ENCODE data around the gene TTC17.
"Not testable (repeated sequence)": the region's sequence is repeated elsewhere in the genome, so short reads cannot be mapped to it uniquely, and the experiment has no call there.

TTC17 gene

DNA sequence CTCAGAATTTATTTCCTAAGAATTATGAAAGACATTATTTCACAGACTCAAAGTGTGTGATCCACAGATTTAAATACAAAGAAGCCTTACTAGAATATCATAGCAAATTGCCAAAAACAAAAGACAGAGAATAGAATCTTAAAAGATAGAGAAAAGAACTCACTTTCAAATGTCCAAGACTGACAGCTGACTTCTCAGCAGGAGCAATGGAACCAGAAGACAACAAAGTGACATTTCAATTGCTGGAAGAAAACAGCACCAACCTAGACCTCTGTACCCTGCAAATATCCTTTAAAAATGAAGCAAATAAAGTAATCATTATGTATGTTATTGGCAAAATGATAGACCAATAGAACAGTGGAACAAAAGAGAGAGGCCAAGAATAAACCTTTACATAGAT lies 109.2 kb downstream of the TTC17 start:
- DNase-seq (ENCODE audit: low spot score), result no peak

DNA sequence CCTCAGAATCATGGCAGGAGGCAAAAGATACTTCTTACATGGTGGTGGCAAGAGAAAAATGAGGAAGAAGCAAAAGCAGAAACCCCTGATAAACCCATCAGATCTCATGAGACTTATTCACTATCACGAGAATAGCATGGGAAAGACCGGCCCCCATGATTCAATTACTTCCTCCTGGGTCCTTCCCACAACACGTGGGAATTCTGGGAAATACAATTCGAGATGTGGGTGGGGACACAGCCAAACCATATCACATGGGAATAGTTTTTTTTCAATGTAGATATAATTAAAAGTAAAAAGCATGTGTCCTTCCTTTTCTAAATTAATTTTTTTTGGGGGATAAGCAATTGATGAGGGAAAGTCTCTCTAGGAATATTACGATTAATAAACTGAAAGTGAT lies 118.8 kb downstream of the TTC17 start:
- not testable (repeated sequence) for DNase-seq (ENCODE audit: low spot score)

DNA sequence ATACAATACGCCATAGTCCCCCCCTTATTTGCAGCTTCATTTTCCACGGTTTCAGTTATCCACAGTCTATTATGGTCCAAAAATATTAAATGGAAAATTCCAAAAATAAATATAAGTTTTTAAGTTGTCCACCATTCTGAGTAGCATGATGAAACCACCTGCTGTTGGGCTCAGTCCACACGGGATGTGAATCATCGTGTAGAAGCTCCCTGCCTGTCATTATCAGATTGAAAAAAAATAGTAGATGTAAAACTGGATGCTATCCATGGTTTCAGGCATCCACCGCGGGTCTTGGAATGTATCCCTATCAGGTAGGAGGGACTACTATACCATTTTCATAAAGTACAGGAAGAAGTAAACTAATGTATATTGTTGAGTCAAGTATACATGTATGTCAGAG lies 127.4 kb downstream of the TTC17 start:
- DNase-seq (ENCODE audit: low spot score), result no peak

DNA sequence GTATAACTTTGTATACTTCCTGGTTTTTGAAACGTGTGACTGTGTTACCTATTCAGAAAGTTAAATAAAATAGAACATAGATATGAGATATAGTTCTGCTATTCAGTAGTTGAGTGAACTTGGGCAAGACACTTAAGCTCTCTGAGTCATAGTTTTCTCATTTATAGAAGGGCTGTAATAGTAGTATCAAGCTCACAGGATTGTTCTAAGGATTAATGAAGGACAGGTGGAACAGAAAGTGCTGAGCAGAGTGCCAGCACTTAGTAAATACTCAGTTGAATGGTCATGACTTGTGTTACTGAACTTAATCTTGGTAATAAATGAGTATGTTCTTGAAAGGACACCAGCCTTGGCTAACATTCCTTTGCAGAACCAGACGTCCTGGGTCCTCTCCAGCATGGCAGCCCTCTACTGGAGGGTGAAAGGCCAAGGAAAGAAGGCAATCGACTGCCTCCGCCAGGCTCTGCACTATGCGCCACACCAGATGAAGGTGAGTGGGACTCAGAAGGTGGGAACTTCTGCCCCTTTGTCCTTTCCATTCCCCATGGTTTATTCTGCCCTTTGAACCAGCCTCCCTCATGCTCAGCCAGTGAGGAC lies 131.2 kb downstream of the TTC17 start:
- DNase-seq (ENCODE audit: low spot score), result no peak

- no peak for DNase-seq (ENCODE audit: low spot score)
Observed at GRCh38 chr11:43492701-43493100, 134.0 kb downstream of the TTC17 start.

- no peak for DNase-seq (ENCODE audit: low spot score)
Observed at GRCh38 chr11:43493431-43493830, 134.7 kb downstream of the TTC17 start.

DNA sequence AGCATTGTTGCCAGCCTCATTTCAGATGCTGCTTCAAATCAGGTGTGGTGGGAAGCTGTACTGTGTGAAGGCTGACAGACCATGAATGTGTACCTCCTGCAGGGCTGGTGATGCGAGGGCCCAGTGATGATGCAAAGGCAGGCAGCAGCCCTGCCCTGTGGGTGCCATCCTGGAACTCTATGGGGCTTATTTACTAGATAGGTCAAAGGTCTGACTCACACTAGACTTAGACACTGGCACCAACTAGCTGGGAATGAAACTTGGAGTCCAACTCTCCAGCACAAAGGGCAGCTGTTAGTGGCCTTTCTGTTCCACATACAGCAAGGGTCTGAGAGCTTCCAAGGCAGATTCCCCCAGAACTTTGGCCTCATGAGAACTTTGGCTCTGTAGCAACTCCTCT lies 138.4 kb downstream of the TTC17 start:
- DNase-seq (ENCODE audit: low spot score), result no peak

GRCh38 chr11:43498561-43498960 lies 139.8 kb downstream of the TTC17 start:
- DNase-seq (ENCODE audit: low spot score), result no peak

- DNase-seq (ENCODE audit: low spot score), result no peak
Observed at GRCh38 chr11:43503417-43503816, 144.7 kb downstream of the TTC17 start.

GRCh38 chr11:43504316-43504950 lies 145.7 kb downstream of the TTC17 start:
- DNase-seq (ENCODE audit: low spot score), result peak; percentile 72

DNA sequence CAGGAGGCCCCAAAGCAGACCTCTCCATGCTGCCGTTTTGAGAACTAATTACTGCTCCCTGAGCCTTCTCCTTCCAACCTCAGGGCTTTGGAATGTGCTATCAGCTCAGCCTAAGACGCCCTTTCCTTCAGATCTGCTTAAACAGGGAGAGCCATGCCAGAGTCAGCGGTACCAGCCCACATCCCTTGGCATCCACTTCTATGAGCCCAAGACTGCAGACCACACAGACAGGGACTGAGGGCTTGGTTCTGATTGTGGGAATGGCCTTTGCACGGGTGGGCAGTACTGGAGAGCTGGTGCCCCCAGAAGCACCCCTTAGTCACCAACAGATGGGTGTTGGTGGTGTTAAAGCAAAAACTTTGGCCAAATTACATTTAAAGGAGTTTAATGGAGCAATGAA lies 146.5 kb downstream of the TTC17 start:
- no peak for DNase-seq (ENCODE audit: low spot score)

- DNase-seq (ENCODE audit: low spot score), result no peak
Observed at GRCh38 chr11:43507171-43507570, 148.5 kb downstream of the TTC17 start.

DNA sequence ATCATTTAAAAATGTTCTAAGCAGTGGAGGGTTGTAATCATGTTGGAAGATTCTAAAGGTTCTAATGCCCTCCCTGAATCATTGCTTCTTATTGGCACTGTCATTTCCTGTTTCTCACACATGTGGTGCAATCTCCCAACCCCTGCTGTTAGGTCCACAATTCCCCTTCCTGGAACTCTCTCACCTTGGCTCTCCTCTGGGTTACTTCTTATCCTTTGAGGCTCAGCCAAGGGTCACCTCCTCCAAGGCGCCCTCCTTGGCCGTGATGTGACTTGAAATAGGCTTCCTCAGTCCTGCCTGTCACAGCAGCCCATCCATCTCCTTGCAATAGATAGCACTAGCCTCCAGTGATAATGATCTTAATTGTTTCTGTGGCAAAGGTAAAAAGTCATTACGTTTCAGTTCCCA lies 149.8 kb downstream of the TTC17 start:
- DNase-seq (ENCODE audit: low spot score), result no peak

- no peak for DNase-seq (ENCODE audit: low spot score)
Observed at GRCh38 chr11:43511959-43512358, 153.2 kb downstream of the TTC17 start.

DNA sequence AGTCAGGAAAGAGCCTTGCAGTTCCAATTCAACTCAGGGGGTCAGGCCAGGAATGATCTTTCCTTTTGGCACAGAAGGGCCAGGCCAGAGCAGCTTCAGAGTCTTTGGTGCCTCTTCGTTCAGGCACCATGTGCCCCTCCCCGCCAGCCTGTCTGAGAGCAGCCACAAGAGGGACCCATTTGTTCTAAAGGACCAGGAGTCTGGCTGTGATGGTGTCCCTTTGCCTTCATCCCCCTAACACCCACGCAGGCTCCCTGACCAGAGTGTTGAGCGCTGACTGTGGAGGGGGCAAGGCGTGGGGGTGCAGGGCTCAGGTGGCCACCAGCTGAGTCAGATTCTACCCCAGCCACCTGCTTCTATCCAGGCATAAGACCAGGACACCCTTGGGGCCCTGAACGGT lies 156.4 kb downstream of the TTC17 start:
- DNase-seq (ENCODE audit: low spot score), result peak; percentile 71

GRCh38 chr11:43516316-43516850 lies 157.7 kb downstream of the TTC17 start:
- peak; percentile 69 for DNase-seq (ENCODE audit: low spot score)

GRCh38 chr11:43517518-43517917 lies 158.8 kb downstream of the TTC17 start:
- no peak for DNase-seq (ENCODE audit: low spot score)

DNA sequence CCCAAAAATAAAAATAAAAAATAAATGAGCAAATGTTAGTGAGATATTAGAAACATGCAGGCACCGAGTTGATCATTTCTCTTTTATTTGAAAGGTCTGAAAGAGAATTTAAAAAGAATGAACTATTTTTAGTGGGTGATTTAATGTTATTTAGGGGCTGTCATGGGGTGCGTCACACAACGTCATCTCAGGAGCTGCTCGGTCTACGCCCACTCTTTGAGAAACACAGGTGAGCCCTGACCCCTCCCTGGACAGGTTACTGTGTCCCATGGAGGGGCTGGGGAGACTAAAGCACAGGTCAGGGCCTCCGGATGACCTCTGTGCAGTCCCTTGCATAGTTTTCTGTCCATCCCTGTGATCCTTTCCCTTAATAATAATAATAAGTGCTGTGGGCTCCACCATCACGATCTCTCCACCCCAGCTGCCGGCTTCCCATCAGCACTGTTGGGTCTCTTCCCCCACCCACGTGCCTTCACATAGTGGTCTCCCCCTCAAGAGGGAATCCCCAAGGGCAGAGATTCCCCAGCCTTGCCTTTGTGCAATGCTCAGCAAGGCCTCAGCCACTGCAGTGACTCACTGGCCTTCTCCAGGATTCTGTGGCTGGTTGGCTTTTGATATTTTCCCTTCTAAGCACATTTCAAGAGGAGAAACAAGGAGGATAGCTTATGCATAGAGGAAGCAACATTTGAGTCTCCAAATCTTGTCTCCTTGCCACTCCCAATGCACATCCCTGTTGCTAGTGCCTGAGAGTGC lies 159.9 kb downstream of the TTC17 start:
- DNase-seq (ENCODE audit: low spot score), result no peak

DNA sequence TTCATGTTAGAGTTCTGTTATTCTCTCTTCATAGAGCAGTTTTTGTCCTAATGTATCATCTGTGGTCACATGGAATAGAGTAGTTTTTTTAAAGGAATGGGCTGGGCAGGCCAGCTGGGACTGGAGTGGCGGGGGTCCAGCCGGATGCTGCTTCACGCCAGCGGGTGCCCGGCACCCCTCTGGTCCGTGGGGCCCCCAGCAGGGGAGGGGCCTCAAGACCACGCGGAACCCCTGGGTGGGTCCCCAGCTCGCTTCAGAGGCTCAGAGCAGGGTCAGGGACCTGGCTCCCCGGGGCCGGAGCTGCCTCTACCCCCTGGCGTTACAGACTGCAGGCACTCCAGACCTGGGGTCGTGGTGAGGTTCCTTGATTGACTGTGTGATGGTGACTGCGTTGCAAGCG lies 162.8 kb downstream of the TTC17 start:
- no peak for DNase-seq (ENCODE audit: low spot score)

DNA sequence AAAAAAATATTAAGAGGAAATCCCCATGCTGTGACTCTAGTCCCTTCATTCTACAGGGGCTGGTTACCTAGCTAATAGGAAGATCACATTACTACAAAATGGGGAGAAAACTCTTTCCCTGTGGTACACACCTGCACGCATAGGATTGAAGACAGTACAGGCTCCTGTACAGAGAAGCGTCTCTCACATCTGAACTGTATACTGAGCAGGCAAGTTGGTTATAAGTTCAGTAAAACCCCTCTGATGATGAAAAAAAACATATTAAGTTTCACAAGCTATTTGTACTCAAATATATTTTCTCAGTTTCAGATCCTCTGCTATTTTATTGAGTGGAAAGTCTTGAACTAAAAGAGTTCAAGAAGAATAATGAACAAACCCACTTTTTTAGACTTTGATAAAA lies 164.9 kb downstream of the TTC17 start:
- DNase-seq (ENCODE audit: low spot score), result no peak

DNA sequence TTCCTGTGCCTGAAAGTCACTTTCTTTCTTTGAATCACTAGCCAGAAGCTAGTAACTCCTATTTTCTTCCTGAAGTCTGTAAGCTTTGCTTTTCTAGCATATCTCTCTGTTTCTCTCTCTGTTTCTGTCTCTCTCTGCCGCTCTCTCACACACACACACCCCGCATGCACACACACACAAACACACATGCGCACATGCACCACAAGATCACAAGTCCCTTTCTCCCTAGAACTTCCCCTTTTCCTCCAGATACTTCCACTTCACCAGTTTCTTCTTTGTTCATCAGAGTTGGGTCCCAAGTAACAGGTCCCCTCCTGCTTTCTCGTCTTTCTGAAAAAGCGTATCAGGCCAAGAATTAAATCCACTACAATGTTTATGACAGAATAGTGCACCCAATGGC lies 173.3 kb downstream of the TTC17 start:
- DNase-seq (ENCODE audit: low spot score), result no peak

DNA sequence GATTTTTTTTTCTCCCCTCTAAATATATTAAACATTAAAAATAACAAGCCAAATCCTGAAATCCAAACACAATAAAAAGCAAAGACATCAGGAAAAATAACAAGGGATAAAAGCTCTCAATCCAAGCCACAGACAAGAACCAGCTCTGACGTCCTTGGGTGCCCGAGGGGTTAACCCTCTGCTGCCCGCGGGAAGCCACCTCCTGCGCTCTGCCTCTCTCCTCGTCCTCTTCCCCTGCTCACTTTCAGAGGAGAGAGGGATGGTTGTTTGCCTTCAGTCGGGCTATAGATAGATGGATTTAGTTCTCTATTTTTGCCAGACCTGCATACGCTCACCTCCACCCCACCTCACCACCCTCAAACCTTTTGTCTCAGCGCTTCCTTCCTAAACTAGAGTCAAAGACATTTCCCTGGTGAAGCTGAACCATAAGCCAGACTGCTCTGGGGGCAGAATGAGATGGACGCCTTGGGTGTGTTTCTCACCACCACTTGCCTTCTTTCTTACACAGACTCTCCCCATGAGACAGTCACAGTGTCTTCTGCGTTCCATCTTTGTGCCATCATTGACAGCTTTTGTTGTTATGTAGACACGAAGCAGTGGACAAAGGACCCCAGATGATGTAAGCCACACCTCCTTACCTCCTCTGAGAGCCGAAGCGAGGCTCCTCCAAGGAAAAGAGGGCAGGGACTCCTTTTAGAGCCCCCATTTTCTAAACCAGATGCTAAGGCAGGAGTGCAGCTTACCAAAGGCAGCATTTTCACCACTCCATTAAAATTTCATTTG lies 179.3 kb downstream of the TTC17 start:
- DNase-seq (ENCODE audit: low spot score), result no peak

All from iPS-NIHi11 (cell line).